HG03460 (cell line): ENCODE results near the gene HDAC7.
A peak's percentile ranks its signal among the peaks of the same experiment; 100 is the strongest.
"Not testable (repeated sequence)": the region's sequence is repeated elsewhere in the genome, so short reads cannot be mapped to it uniquely, and the experiment has no call there.

Experiments
- ATAC-seq: cut with Tn5 transposase; IDR thresholded peaks from one replicate; pipeline ENCODE4 v1.9.1; 2021; ENCODE audit not compliant: unreplicated experiment

HDAC7 gene

DNA sequence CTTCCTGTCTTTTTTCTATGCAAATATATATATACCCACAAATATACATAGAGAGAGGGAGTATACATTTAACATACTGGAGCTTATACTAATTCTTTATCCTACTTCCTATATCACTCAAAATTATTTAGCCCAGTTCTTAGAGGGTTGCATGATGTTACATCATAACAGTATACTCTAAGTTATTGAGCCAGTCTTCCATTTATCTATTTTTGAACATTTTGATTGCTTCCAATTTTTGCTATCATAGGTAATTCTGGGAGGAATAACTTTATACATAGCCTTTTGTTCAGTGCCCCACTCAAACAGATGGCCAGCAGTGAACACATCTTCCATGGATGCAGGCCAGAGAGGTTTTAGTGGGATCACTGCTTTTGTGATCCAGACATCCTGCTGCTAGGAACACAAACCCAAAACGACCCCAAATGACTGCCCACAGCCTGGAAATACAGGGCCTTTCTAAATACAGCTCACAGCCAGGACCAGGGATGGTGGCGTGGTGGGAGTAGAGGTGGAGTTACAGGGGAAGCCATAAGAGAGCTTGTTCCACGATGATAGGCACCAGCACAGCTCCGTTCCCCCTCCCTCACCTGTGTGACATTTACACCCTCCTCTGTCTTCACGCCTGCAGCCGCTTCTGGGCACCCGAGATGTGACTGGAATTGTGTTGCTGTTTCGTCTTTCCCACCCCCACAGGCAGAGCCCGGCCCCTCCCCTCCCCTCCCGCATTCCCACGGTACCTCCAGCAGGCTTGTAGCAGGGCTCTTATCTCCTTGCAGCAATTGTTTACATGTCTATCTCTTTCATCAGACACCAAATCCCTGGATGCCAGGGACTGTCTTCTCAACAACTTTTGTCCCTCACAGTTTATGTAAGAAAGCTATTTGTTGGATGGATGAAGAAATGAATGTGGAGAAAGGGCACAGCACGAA, 30.7 kb upstream of the HDAC7 start:
- ATAC-seq, result no peak

DNA sequence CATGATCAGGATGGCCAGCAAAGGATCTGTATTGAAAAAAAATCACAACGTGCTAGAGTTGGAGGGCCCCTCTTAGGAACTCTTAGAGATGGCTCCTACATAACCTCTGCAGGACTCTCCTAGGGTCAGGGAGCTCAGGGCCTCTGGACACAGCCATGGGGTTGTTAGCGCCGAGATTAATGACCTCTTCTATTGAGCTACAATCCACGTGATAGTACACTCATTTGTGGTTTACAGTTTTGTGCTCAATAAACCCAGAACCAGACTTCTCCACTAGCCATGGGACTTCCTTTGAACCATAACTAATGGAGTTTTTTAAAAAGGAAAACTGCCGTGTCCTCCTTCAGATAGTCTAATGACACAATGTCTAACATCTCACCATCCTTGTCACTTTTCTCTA, 29.6 kb upstream of the HDAC7 start:
- ATAC-seq, result no peak

DNA sequence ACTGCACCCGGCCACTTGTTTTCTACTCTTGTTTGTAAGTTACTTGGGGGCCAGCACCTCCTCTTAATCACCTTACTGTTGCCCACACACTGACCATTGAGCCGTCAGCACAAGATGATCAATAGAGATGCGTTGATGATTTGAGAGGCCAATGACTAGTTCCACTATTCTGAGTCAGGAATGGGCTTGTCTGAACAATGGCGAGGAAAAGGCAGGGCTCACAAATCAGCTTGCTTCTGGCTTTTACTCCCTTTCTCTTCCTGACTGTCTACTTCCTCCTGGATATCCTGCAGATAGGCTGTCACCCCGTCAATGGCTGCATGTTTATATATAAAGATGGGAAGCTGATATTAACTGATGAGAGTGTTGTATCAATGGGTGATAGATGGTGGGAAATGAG, 29.1 kb upstream of the HDAC7 start:
- ATAC-seq, result no peak

DNA sequence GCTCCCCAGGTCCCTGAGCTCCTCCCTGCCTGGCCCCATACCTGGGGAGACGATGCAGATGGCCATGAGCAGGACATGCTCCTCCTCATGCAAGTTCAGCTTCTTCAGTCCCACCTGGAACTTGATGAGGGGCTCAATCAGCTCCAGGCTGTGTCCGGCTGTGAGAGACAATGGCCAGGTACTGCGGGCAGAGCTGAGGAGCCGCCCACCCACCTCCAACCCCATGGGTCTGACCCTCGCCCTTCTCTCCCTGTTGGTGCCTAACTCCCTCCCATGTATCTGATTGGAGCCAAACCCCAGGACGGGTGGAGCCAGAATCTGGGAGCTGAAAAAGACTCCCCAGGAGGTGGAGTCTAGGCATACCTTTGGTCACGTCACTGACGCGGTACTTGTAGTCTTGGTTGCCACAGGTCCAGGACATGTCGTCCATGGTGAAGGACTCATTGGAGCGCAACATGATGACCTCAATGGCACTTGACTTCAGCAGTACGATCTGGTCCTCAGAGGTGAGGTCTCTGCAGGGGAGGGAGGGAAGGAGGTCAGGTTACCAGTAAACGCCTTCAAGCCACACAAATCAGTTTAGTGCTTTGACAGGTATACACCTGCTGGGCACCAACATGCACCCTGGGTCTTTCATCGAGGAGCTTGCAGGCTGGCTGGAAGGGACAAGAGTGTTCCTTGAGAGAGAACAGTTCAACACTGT, 26.7 kb upstream of the HDAC7 start:
- no peak for ATAC-seq

DNA sequence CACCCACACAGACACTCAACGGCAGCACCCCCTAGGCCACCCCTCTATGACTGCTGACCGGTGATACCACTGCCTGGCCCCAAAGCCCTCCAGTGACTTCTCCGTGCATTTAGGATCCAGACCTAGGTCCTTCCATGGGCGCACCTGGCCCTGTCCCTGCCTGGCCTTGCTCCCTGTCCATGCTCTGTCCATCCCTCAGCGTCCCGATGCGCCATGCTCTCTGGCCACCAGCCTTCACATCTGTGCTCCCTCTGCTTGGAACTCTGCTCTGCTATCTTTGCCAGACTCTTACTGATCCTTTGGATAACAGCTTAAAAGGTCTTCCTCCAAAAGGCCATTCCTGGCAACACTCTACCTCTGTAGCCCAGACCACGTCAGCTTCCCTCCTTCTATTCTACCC, 25.4 kb upstream of the HDAC7 start:
- ATAC-seq, result no peak

DNA sequence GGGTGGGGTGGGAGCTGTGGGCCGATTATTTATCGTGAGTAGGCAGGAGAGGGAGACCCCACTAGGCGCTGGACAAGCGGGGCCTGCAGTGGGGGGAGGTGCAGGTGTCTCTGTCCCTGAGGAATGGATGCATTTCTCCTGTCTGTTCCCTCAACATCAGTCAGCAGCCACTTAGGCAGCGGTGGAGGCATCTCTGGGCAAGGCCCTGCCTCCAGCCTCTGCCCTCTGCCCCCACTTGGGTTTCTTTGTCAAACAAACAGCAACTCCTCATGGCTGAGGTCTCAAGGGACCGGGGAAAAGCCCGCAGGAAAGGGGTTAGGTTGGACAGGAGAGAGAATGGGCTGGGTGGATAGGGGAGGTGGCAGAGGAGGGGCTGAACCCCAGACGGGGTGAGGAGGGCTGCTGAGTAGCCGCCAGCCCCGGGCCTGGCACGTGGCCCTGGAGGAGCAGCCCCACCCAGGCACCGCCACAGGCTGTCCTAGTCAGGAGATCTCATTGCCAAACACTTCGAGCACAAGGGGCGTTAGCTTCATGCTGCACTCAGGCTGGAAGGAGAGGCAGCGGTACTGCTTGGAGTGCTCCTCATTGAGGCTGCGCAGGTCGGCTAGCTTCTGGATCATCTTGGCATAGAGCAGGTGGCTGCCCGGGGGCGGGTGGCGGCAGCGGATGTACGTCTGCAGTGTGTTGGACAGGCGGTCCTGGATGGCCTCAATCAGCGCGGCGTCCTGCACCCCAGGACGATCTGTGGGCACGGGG, 24.7 kb upstream of the HDAC7 start:
- no peak for ATAC-seq

DNA sequence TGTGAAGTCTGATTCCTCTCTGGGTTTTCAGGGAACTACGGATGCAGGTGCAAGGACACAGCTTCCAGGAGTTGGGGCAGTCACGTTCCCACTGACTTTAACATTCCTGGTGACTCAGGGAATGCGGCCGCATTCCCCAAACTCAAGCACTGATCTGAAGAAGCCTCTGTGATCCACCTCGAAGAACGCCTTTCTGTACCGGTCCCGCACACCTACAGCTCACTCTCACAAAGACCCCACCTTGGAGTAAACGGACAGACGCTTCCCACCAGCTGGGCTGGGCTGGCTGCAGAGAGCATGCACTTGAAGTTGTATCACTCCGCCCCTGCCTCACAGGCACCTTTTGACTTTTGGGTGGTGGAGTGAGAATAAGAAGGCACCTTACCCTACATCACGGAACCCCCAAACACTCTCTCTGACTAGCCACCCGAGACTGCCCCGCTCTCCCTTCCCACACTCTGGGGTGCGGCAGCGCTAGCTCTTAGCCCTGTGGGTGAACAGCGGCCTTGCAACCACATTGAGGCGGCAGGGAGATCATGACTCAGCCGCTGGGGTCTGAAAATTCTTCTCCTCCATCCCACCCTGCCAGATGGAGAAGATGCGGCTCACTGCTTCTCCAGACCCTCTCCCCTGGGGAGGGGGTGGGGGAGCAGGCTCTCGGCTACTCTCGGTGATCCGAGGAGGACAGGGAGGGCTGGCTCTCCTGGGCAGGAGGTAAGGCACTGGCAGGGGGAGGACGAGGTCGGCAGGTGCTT, 23.7 kb upstream of the HDAC7 start:
- ATAC-seq, result no peak

DNA sequence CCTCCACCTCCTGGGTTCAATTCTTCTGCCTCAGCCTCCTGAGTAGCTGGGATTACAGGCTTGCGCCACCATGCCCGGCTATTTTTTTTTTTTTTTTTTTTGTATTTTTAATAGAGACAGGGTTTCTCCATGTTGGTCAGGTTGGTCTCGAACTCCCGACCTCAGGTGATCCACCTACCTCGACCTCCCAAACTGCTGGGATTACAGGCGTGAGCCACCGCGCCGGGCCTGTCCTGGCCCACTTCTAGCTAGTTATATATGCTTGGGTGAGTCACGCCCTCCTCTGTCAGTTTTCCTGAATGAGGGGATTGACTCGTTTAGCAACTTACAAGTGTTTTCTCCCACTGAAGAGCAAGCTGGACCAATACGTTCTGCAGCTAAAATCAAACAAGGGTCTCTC, 22.8 kb upstream of the HDAC7 start:
- ATAC-seq, result not testable (repeated sequence)

DNA sequence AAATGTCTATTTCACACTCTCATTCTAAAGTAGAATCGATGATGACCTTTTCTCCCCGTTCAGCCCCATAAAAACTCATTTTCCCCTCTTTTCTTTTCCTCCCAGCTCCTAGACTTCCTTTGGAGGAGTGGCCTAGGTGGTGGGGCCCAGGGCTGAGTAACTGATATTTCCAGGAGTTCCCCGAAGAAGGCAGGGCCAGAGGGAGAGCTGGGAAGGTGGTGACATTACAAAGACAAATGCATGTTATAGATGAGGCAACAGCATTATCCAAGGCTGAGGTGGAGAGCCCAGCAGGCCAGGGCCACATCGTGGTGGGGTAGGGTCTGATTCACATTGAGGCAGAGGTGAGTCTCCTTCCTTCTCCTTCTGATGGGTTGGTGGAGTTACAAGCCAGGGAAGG, 22.2 kb upstream of the HDAC7 start:
- no peak for ATAC-seq

DNA sequence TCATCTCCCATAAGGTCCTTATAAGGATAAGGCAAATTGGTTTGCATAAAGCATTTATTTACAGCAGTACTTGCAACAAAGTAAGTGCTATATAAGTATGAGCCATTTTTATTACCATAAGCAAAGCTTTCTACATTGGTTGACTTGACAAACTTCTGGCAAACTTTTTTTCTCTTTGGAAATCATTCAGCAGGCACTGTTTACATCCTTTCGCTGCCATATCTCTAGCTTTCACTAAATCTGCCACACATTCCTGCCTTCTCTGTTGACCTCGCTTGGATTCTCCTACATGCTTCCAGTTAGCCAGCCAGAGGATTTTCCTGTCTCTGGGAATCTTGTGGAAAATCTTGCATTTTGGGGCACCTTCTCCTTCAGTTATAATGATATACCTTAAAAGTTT, 21.8 kb upstream of the HDAC7 start:
- no peak for ATAC-seq

DNA sequence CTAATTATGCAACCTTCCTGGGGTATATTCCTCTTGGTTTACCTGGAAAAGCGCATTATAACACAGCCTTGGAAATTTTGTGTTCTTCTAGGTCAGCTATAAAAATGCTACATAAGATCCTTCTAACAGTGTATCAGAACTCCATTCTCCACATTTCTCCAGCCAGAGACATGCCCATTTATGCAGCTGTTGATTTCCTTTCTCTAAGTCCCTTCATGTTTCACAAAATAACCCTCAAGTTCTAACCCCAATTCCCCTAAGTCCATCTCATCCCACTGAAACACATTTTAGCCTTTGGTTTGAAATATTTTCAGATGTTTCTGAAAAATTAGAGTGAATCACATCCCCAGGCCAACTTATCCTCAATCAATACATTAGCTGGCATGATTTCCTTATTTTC, 20.9 kb upstream of the HDAC7 start:
- no peak for ATAC-seq

DNA sequence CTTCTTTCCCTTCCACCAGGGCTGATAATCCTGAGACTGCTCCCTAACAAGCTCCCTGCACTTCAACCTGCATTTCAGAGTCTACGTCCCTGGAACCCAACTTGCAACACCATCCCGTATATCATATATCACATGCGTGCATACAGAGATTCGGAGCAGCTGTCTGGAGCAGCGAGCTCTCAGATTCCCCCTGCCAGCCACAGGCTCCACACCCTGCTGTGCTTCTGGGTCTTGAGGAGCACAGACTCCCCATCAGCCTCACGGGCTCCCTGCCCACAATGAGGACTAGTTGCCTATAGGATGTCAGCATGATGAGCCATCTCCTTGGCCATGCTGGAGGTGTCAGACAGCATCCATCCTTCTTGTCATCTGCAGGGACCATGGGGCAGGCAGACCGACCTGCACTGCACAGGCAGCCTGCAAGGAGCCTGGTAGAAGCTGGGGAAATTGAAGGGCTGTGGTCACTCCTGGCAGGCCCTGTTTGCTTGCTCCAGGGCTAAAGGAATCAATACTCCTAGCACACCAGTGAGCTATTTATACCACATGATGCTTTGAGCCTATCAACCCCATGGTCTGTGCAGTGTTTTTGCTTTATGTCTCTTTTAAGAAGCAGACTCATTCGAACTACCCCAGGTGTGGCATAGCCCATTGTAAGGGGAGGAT, 19.6 kb upstream of the HDAC7 start:
- no peak for ATAC-seq

DNA sequence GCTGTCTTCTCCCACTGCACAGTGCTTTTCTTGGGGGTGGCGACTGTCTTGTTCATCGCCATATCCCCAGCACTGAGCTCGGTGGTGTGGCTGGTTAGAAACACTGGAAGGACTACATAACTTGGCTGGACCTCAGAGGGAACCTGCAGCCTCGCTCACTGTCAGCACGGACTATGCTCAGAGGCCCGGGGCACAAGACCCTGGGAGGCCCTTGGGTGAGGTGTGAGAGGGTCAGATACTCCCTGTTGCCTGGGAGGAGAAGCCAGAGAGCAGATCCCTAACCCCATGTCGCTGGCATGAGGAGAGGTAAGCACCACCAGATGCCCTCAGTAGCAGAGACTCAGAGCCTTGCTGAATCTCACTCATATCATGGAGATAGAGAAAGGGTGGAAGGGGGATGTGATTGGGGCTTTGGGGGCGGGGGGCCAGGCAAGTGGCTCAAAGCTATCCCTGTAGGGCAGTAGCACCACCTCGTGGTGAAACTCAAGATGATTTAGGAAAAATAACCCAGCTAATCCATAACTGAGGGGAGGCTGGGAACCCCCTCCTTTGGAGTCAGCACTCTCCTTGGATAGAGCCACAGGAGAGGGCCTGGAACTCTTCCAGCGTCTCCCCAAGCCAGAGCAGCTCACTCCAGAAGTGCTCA, 18.7 kb upstream of the HDAC7 start:
- ATAC-seq, result no peak

DNA sequence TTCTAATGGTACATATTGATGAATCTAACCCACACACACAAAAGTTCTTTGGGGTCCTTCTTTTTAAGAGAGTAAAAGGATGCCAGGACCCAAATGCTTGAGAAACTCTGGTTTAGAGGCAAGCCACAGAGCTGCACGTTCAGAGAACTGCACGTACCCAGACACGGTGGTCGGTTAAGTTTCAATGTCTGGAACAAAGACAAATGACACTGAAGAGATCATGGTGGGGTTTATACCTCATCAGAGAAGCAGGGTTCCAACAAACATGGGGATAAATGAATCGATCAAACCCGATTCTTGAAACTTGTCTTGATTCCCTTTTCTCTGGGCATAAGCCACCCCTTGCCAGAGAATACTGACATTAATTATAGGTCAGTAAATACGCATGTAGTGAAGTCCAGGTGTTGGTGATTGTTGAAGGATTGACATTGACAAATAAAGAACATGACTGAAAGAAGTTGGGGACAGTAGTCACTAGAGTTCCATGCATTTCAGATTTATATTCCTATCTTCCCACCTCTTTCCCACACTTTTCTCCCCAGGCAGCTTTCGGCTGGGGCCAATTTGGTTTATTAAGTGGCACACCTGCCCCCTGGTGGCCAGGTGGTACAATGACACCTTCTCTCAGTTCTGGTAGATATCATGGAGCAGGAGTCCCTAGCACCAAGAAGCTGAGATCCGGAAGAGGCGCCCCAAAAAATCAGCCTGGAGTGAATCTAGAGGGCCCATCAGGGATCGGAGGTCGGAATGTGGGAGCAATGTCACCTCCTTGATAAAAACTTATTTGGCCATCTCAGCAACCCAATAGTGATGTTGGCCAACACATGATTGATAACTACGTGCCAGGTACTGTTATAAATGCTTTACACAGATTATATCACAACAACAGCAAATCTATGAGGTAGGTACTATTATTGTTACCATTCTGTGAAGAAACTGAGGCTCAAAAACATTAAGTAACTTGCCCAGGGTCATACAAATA, 17.8 kb upstream of the HDAC7 start:
- peak; percentile 42 for ATAC-seq

DNA sequence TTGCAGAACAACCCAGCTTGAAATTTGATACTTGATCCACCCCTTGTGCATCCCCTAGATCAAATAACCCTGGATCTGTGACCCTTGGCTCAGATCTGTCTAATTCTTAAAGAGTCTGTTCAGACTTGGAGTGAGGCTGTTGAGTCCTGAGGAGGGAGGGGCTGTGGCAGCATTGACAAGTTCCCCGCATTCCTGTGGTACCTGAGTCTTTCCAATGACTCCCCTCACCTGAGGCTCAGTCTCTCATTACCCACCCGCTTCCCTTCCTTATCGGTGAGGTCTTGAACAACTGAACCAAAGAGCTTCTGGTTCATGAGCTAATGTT, 16.1 kb upstream of the HDAC7 start:
- ATAC-seq, result no peak

DNA sequence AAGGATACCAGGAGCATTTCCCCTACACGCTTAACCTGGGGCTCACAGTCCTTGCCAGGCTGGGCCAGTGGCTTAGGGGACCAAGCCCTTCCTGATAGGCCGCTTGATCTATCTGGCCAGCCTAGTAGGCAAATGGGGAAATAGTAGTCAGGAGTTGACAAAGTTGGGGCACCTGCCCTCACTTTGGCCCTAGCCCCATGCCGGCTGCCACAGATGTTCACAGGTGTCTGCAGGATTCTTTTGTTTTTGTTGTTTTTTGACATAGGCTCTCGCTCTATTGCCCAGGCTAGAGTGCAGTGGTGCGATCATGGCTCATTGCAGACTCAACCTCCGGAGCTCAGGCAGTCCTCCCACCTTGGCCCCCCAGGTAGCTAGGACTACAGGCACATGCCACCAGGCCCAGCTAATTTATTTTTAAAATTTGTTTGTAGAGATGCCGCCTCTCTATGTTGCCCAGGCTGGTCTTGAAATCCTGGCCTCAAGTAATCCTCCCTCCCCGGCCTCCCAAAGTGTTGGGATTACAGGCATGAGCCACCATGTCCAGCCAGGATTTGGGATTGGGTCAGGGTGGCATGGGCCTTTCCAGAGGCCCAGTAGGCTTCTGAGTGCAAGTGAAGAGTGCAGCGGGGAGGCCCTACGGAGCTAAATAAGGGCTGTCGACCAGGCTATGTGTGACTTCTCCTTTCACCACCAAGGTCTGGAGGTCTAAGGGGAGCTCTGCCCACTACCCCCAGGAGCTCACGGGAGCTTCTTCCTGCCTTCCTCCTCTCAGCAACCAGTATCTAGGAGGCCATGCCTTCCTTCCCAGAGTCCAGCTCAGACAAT, 15.5 kb upstream of the HDAC7 start:
- ATAC-seq, result no peak

DNA sequence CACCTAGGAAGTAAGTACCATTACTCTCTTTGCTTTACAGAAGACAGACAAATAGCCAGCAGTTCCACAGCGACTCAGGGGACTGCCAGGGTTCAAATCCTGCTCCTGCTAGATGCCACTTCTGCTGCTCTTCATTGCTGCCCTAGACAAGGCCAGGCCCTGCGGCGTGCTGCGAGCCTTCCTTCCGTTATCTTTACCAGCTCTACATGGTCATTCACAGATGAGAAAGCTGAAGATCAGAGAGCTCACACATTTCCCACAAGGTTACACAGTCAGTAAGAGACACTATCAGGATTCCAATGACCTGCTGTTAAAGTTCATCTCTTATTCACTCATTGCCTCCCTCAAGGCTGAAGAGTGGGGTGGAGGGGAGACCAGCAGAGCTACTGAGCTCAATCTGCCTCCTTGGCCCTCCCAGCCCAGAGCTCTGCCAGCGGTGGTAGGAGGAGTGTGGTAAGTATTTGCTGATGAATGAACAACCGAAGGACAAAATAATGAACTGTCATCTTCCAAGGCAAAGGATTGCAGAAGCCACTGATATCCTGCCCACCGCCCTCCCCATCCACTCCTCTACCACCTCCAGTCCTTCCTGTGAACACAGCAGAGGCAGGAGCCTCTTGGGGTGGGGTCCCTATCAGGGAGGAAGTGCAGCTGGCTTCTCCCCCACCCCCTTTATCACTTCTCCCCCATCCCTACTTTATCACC, 14.6 kb upstream of the HDAC7 start:
- no peak for ATAC-seq
